DOHH2 (cell line): ENCODE results near the gene NGF.

Source experiments
- EZH2phosphoT487 ChIP-seq: fragments of 200-600 bp; sonication (generic); IDR thresholded peaks from 2 replicates; pipeline ENCODE4 v1.6.1; 2017; ENCODE audit warnings: borderline replicate concordance, mild to moderate bottlenecking, antibody characterized with exemption, low read length, moderate library complexity, mixed read lengths
- TF ChIP-seq, protein P1 (sequence below): fragments of 200-600 bp; sonication (generic); IDR thresholded peaks from one replicate; pipeline ENCODE4 v1.5.1; 2014; ENCODE audit warnings: antibody characterized with exemption, mild to moderate bottlenecking, low read depth, low read length; ENCODE audit not compliant: poor library complexity, severe bottlenecking

DNA sequence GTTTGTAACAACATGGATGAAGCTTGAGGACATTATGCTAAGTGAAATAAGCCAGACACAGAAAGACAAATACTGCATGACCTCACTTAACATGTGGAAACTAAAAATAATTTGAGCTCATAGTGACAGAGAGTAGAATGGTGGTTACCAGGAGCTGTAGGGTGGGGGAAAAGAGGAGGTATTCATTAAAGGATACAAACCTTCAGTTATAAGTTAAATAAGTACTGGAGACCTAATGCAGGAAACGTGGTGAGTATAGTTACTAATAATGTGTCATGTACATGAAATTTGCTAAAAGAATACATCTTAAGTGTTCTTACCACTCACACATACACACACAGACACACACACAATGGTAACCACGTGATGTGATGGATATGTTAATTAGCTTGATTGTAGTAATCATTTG lies 86.7 kb downstream of the NGF start:
- TF ChIP-seq, protein P1, sequence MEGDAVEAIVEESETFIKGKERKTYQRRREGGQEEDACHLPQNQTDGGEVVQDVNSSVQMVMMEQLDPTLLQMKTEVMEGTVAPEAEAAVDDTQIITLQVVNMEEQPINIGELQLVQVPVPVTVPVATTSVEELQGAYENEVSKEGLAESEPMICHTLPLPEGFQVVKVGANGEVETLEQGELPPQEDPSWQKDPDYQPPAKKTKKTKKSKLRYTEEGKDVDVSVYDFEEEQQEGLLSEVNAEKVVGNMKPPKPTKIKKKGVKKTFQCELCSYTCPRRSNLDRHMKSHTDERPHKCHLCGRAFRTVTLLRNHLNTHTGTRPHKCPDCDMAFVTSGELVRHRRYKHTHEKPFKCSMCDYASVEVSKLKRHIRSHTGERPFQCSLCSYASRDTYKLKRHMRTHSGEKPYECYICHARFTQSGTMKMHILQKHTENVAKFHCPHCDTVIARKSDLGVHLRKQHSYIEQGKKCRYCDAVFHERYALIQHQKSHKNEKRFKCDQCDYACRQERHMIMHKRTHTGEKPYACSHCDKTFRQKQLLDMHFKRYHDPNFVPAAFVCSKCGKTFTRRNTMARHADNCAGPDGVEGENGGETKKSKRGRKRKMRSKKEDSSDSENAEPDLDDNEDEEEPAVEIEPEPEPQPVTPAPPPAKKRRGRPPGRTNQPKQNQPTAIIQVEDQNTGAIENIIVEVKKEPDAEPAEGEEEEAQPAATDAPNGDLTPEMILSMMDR, result no peak
- TF ChIP-seq EZH2phosphoT487, result no peak
